Stimulated activated naive CD8-positive, alpha-beta T cell treated with anti-CD3 and anti-CD28 coated beads, Interleukin-15, amount 100 ng/mL, for 72 hours (primary cell): ENCODE results near the gene SHISA3.
A peak's percentile ranks its signal among the peaks of the same experiment; 100 is the strongest.

Source experiments
- ATAC-seq: fragments of 150-1000 bp; cut with Tn5 transposase; 2 replicates; pipeline ENCODE4 v1.10.0; 2021; ENCODE audit warnings: mild to moderate bottlenecking, moderate library complexity
- DNase-seq, 2 donors: peaks; one replicate each; pipeline ENCODE4 v3.0.0; 2021 to 2022
- H3K27ac Mint-ChIP-seq, 2 donors: one replicate each; pipeline ENCODE4 v1.8.0; 2022; ENCODE audit warnings: mild to moderate bottlenecking in 2 of 2, mixed read lengths in 2 of 2, moderate library complexity in 2 of 2
- H3K27me3 Mint-ChIP-seq: one replicate; pipeline ENCODE4 v1.8.0; 2022; ENCODE audit warnings: mixed read lengths
- H3K4me1 Mint-ChIP-seq: one replicate; pipeline ENCODE4 v1.8.0; 2022; ENCODE audit warnings: mild to moderate bottlenecking, mixed read lengths
- H3K4me3 Mint-ChIP-seq, 2 donors: one replicate each; pipeline ENCODE4 v1.8.0; 2022; ENCODE audit warnings: mild to moderate bottlenecking in 2 of 2, mixed read lengths in 2 of 2, moderate library complexity in 1 of 2
- H3K9me3 Mint-ChIP-seq, 2 donors: one replicate each; pipeline ENCODE4 v1.8.0; 2022; ENCODE audit warnings: mixed read lengths in 2 of 2

The SHISA3 gene

GRCh38 chr4:42396752-42397634 lies at the start of gene SHISA3:
SHISA3 (plus strand) TSS chr4:42397488; CDS start chr4:42398057, 569 bp downstream.
- H3K9me3 Mint-ChIP-seq, result no peaks in the 10 kb centered on the region
- H3K27me3 Mint-ChIP-seq, result peaks cover 68% of the 10 kb centered on the region
- peak within 1 kb of the TSS; percentile 80 to 82 for H3K4me3 Mint-ChIP-seq
- ATAC-seq (peak; percentile 54), DNase-seq (peak; percentile 29 to 32)
- no peak within 1 kb of the TSS for H3K27ac Mint-ChIP-seq
- H3K4me1 Mint-ChIP-seq, result peaks cover 32% of the 10 kb centered on the region

- ATAC-seq (no peak), DNase-seq (no peak)
- Mint-ChIP-seq H3K27ac (no peak overlapping the region), H3K4me3 (no peak overlapping the region), H3K9me3 (no peaks in the 10 kb centered on the region), H3K27me3 (peaks cover 18% of the 10 kb centered on the region), H3K4me1 (no peaks in the 10 kb centered on the region)
Measured at GRCh38 chr4:42348247-42348646, 49.0 kb upstream of the SHISA3 start.

- Mint-ChIP-seq H3K9me3 (no peaks in the 10 kb centered on the region), H3K27ac (no peak overlapping the region), H3K4me3 (no peak overlapping the region), H3K27me3 (peaks cover 14% of the 10 kb centered on the region), H3K4me1 (no peaks in the 10 kb centered on the region)
- no peak for ATAC-seq
- DNase-seq, result no peak
Measured at GRCh38 chr4:42348692-42349091, 48.6 kb upstream of the SHISA3 start.

GRCh38 chr4:42350611-42351182 lies 46.6 kb upstream of the SHISA3 start:
- no peak for ATAC-seq
- Mint-ChIP-seq H3K4me3 (no peak overlapping the region), H3K27ac (no peak overlapping the region), H3K9me3 (no peaks in the 10 kb centered on the region), H3K4me1 (no peaks in the 10 kb centered on the region), H3K27me3 (peaks cover 31% of the 10 kb centered on the region)
- DNase-seq, result no peak

- Mint-ChIP-seq H3K27ac (no peak overlapping the region), H3K4me3 (no peak overlapping the region), H3K9me3 (no peaks in the 10 kb centered on the region), H3K4me1 (peaks cover 4% of the 10 kb centered on the region), H3K27me3 (peaks cover 44% of the 10 kb centered on the region)
- DNase-seq, result no peak
- ATAC-seq, result no peak
Measured at GRCh38 chr4:42352049-42352448, 45.2 kb upstream of the SHISA3 start.

- Mint-ChIP-seq H3K27ac (peak overlapping the region in 1 of 2 donors; percentile 51), H3K4me3 (no peak overlapping the region), H3K27me3 (peaks cover 56% of the 10 kb centered on the region), H3K9me3 (no peaks in the 10 kb centered on the region), H3K4me1 (peaks cover 9% of the 10 kb centered on the region)
- ATAC-seq (no peak), DNase-seq (no peak)
Measured at GRCh38 chr4:42357325-42357724, 40.0 kb upstream of the SHISA3 start.

GRCh38 chr4:42359711-42360110 lies 37.6 kb upstream of the SHISA3 start:
- peaks cover 46% of the 10 kb centered on the region for H3K27me3 Mint-ChIP-seq
- H3K4me1 Mint-ChIP-seq, result peaks cover 9% of the 10 kb centered on the region
- peaks cover 0 to 6% of the 10 kb centered on the region in 2 donors for H3K9me3 Mint-ChIP-seq
- no peak for ATAC-seq
- no peak overlapping the region for H3K4me3 Mint-ChIP-seq
- no peak overlapping the region for H3K27ac Mint-ChIP-seq
- no peak for DNase-seq

- peaks cover 0 to 6% of the 10 kb centered on the region in 2 donors for H3K9me3 Mint-ChIP-seq
- H3K27ac Mint-ChIP-seq, result no peak overlapping the region
- H3K27me3 Mint-ChIP-seq, result peaks cover 40% of the 10 kb centered on the region
- no peak for ATAC-seq
- DNase-seq, result no peak
- H3K4me3 Mint-ChIP-seq, result no peak overlapping the region
- peaks cover 9% of the 10 kb centered on the region for H3K4me1 Mint-ChIP-seq
Measured at GRCh38 chr4:42360256-42360669, 37.0 kb upstream of the SHISA3 start.

- H3K4me3 Mint-ChIP-seq, result no peak overlapping the region
Measured at GRCh38 chr4:42361456-42361855, 35.8 kb upstream of the SHISA3 start.

GRCh38 chr4:42362591-42362990 lies 34.7 kb upstream of the SHISA3 start:
- peaks cover 29% of the 10 kb centered on the region for H3K27me3 Mint-ChIP-seq
- DNase-seq, result no peak
- no peaks in the 10 kb centered on the region for H3K4me1 Mint-ChIP-seq
- no peak for ATAC-seq
- peaks cover 0 to 6% of the 10 kb centered on the region in 2 donors for H3K9me3 Mint-ChIP-seq
- H3K27ac Mint-ChIP-seq, result no peak overlapping the region
- H3K4me3 Mint-ChIP-seq, result no peak overlapping the region

More at GRCh38 chr4:42361456-42361855, 35.8 kb upstream of the SHISA3 start:
- DNase-seq (no peak), ATAC-seq (no peak)
- Mint-ChIP-seq H3K4me1 (peaks cover 9% of the 10 kb centered on the region), H3K27ac (no peak overlapping the region), H3K27me3 (peaks cover 30% of the 10 kb centered on the region), H3K9me3 (peaks cover 0 to 6% of the 10 kb centered on the region in 2 donors)

GRCh38 chr4:42363614-42364013 lies 33.7 kb upstream of the SHISA3 start:
- DNase-seq, result no peak
- no peak overlapping the region for H3K27ac Mint-ChIP-seq
- H3K4me3 Mint-ChIP-seq, result no peak overlapping the region
- peaks cover 0 to 6% of the 10 kb centered on the region in 2 donors for H3K9me3 Mint-ChIP-seq
- no peaks in the 10 kb centered on the region for H3K4me1 Mint-ChIP-seq
- H3K27me3 Mint-ChIP-seq, result peaks cover 20% of the 10 kb centered on the region
- no peak for ATAC-seq

GRCh38 chr4:42364266-42365053 lies 32.8 kb upstream of the SHISA3 start:
- Mint-ChIP-seq H3K27ac (peak overlapping the region in 1 of 2 donors; percentile 82), H3K4me1 (no peaks in the 10 kb centered on the region)
- no peak for DNase-seq

GRCh38 chr4:42366959-42367358 lies 30.3 kb upstream of the SHISA3 start:
- no peak overlapping the region for H3K4me3 Mint-ChIP-seq
- DNase-seq, result no peak
- no peak overlapping the region for H3K27ac Mint-ChIP-seq
- ATAC-seq, result no peak
- peaks cover 0 to 6% of the 10 kb centered on the region in 2 donors for H3K9me3 Mint-ChIP-seq
- H3K4me1 Mint-ChIP-seq, result no peaks in the 10 kb centered on the region
- H3K27me3 Mint-ChIP-seq, result peaks cover 14% of the 10 kb centered on the region

More at GRCh38 chr4:42364266-42365053, 32.8 kb upstream of the SHISA3 start:
- Mint-ChIP-seq H3K9me3 (peaks cover 0 to 6% of the 10 kb centered on the region in 2 donors), H3K27me3 (peaks cover 14% of the 10 kb centered on the region), H3K4me3 (no peak overlapping the region)
- no peak for ATAC-seq

- no peaks in the 10 kb centered on the region for H3K4me1 Mint-ChIP-seq
- no peak overlapping the region for H3K4me3 Mint-ChIP-seq
- ATAC-seq (no peak), DNase-seq (no peak)
- no peak overlapping the region for H3K27ac Mint-ChIP-seq
- peaks cover 20% of the 10 kb centered on the region for H3K27me3 Mint-ChIP-seq
- no peaks in the 10 kb centered on the region for H3K9me3 Mint-ChIP-seq
Measured at GRCh38 chr4:42369489-42369888, 27.8 kb upstream of the SHISA3 start.
